Right renal cortex interstitium (tissue), 3 donors: ENCODE measurements around the gene CXorf58. TPM values are rescaled to one million over a fixed set of nuclear protein-coding genes. Genes with fewer than 3 reads are reported as not detected.
A peak's percentile ranks its signal among the peaks of the same experiment; 100 is the strongest.

Experiments used
- DNase-seq, 3 donors: peaks; one replicate each; pipeline ENCODE4 v3.0.0-alpha.2; 2013; ENCODE audit warnings: low read depth in 3 of 3, low spot score in 2 of 3
- polyA plus RNA-seq, 3 donors: library from polyadenylated mRNA; unstranded; fragments of 120-200 nt; gene quantifications; one replicate each; pipeline ENCODE4 v1.2.1, GENCODE V29; 2013; ENCODE audit not compliant: insufficient read length in 3 of 3

The CXorf58 gene
- polyA plus RNA-seq, 3 donors = 0.22 to 0.42 (median 0.36) TPM

GRCh38 chrX:23900220-23900797 is 7.5 kb upstream of the CXorf58 start:
- no peak for DNase-seq

- no peak for DNase-seq
These were observed 6.7 kb upstream of the CXorf58 start for GRCh38 chrX:23901060-23901459.

GRCh38 chrX:23901805-23902204 is 6.0 kb upstream of the CXorf58 start:
- peak in 1 of 3 donors; percentile 51 for DNase-seq

- peak in 1 of 3 donors; percentile 41 for DNase-seq
These were observed 5.4 kb upstream of the CXorf58 start for GRCh38 chrX:23902419-23902818.

- DNase-seq = no peak
These were observed 3.7 kb upstream of the CXorf58 start for GRCh38 chrX:23904096-23904495.

- DNase-seq = no peak
These were observed 702 bp upstream of the CXorf58 start for GRCh38 chrX:23907111-23907497.

- DNase-seq = no peak
These were observed 606 bp downstream of the CXorf58 start for GRCh38 chrX:23908219-23909004.

GRCh38 chrX:23911126-23911835 is 3.5 kb downstream of the CXorf58 start:
- no peak for DNase-seq

- no peak for DNase-seq
These were observed 11.3 kb downstream of the CXorf58 start for GRCh38 chrX:23919148-23919547.

GRCh38 chrX:23919706-23920320 is 12.0 kb downstream of the CXorf58 start:
- DNase-seq = no peak

GRCh38 chrX:23926015-23926414 is 18.2 kb downstream of the CXorf58 start:
- DNase-seq = no peak

- no peak for DNase-seq
These were observed 23.2 kb downstream of the CXorf58 start for GRCh38 chrX:23930894-23931604.

GRCh38 chrX:23932046-23932445 is 24.2 kb downstream of the CXorf58 start:
- no peak for DNase-seq

- no peak for DNase-seq
These were observed 27.3 kb downstream of the CXorf58 start for GRCh38 chrX:23935106-23935505.

- DNase-seq = no peak
These were observed 28.4 kb downstream of the CXorf58 start for GRCh38 chrX:23936180-23936579.

- DNase-seq = no peak
These were observed 29.3 kb downstream of the CXorf58 start for GRCh38 chrX:23937100-23937499.

GRCh38 chrX:23938690-23939089 is 30.9 kb downstream of the CXorf58 start:
- DNase-seq = no peak

- DNase-seq = no peak
These were observed 31.4 kb downstream of the CXorf58 start for GRCh38 chrX:23939203-23939602.

- DNase-seq = no peak
These were observed 36.4 kb downstream of the CXorf58 start for GRCh38 chrX:23944234-23944633.

GRCh38 chrX:23945206-23945605 is 37.4 kb downstream of the CXorf58 start:
- no peak for DNase-seq

GRCh38 chrX:23952391-23952790 is 44.6 kb downstream of the CXorf58 start:
- DNase-seq = no peak
